Progenitor cell of endocrine pancreas (in vitro differentiated cells): ENCODE results near the gene PARD6G. TPM values are rescaled to one million over a fixed set of nuclear protein-coding genes. Genes with fewer than 3 reads are reported as not detected.
A peak's percentile ranks its signal among the peaks of the same experiment; 100 is the strongest.

Source experiments
- DNase-seq: peaks from one replicate; pipeline ENCODE4 v3.0.0; 2021; ENCODE audit warnings: low spot score; ENCODE audit not compliant: unreplicated experiment
- H3K27ac Mint-ChIP-seq: 2 replicates; pipeline ENCODE4 v1.8.0; 2021; ENCODE audit warnings: mild to moderate bottlenecking, moderate library complexity, mixed read lengths
- H3K27me3 Mint-ChIP-seq: 2 replicates; pipeline ENCODE4 v1.8.0; 2021; ENCODE audit warnings: mixed read lengths
- H3K36me3 Mint-ChIP-seq: 2 replicates; pipeline ENCODE4 v1.8.0; 2022; ENCODE audit warnings: mixed read lengths; ENCODE audit not compliant: insufficient read depth
- H3K4me1 Mint-ChIP-seq: 2 replicates; pipeline ENCODE4 v1.8.0; 2021; ENCODE audit warnings: low read depth, mixed read lengths
- H3K4me3 Mint-ChIP-seq: 2 replicates; pipeline ENCODE4 v1.8.0; 2021; ENCODE audit warnings: low read depth, mild to moderate bottlenecking, moderate library complexity, mixed read lengths
- H3K9me3 Mint-ChIP-seq: 2 replicates; pipeline ENCODE4 v1.8.0; 2021; ENCODE audit warnings: low read depth, mixed read lengths
- CTCF ChIP-seq: fragments of 200-600 bp; sonication (generic); IDR thresholded peaks from one replicate; pipeline ENCODE4 v1.5.0; 2021; ENCODE audit warnings: antibody characterized with exemption, mild to moderate bottlenecking; ENCODE audit not compliant: unreplicated experiment
- total RNA-seq: library from RNA; stranded (reverse); gene quantifications from 2 replicates; pipeline ENCODE4 v1.2.1, GENCODE V29; 2021

The PARD6G gene
- total RNA-seq, 1 donor from 2014 or later: 25.8 TPM

- Mint-ChIP-seq H3K36me3 (peaks cover 1% of the 10 kb centered on the region), H3K27ac (no peak overlapping the region), H3K4me1 (peaks cover 7% of the 10 kb centered on the region), H3K9me3 (no peaks in the 10 kb centered on the region), H3K4me3 (no peak overlapping the region), H3K27me3 (no peaks in the 10 kb centered on the region)
- DNase-seq: no peak
- TF ChIP-seq CTCF: no peak
Measured at GRCh38 chr18:80173060-80173459, 74.3 kb downstream of the PARD6G start.

GRCh38 chr18:80172056-80172455, 75.3 kb downstream of the PARD6G start:
- peaks cover 7% of the 10 kb centered on the region for H3K4me1 Mint-ChIP-seq

GRCh38 chr18:80171054-80171872, 76.1 kb downstream of the PARD6G start:
- peaks cover 2% of the 10 kb centered on the region for H3K4me1 Mint-ChIP-seq
- H3K36me3 Mint-ChIP-seq: peaks cover 1% of the 10 kb centered on the region
- H3K4me3 Mint-ChIP-seq: no peak overlapping the region
- no peaks in the 10 kb centered on the region for H3K9me3 Mint-ChIP-seq
- H3K27me3 Mint-ChIP-seq: no peaks in the 10 kb centered on the region
- peak; percentile 32 for DNase-seq
- TF ChIP-seq CTCF: peak; percentile 87
- no peak overlapping the region for H3K27ac Mint-ChIP-seq

More at GRCh38 chr18:80172056-80172455, 75.3 kb downstream of the PARD6G start:
- no peak overlapping the region for H3K4me3 Mint-ChIP-seq
- TF ChIP-seq CTCF: no peak
- H3K9me3 Mint-ChIP-seq: no peaks in the 10 kb centered on the region
- peaks cover 1% of the 10 kb centered on the region for H3K36me3 Mint-ChIP-seq
- H3K27me3 Mint-ChIP-seq: no peaks in the 10 kb centered on the region
- no peak for DNase-seq
- H3K27ac Mint-ChIP-seq: no peak overlapping the region

GRCh38 chr18:80170395-80171053, 76.8 kb downstream of the PARD6G start:
- H3K27me3 Mint-ChIP-seq: no peaks in the 10 kb centered on the region
- H3K9me3 Mint-ChIP-seq: peaks cover 3% of the 10 kb centered on the region
- no peak overlapping the region for H3K27ac Mint-ChIP-seq
- TF ChIP-seq CTCF: no peak
- H3K4me1 Mint-ChIP-seq: no peaks in the 10 kb centered on the region
- peaks cover 3% of the 10 kb centered on the region for H3K36me3 Mint-ChIP-seq
- H3K4me3 Mint-ChIP-seq: no peak overlapping the region
- DNase-seq: no peak

- Mint-ChIP-seq H3K4me3 (no peak overlapping the region), H3K4me1 (no peaks in the 10 kb centered on the region), H3K9me3 (peaks cover 6% of the 10 kb centered on the region), H3K27ac (no peak overlapping the region), H3K27me3 (no peaks in the 10 kb centered on the region), H3K36me3 (peaks cover 5% of the 10 kb centered on the region)
- no peak for TF ChIP-seq CTCF
- no peak for DNase-seq
Measured at GRCh38 chr18:80169607-80170006, 77.7 kb downstream of the PARD6G start.
